H9 (cell line): ENCODE data around the gene SLC13A1. TPM values are rescaled to one million over a fixed set of nuclear protein-coding genes. Genes with fewer than 3 reads are reported as not detected.

ENCODE experiments used
- DNase-seq: peaks from one replicate; pipeline ENCODE4 v3.0.0-alpha.2; 2017
- H2AFZ ChIP-seq: one replicate; pipeline ENCODE4 v1.6.1; 2013; ENCODE audit warnings: mild to moderate bottlenecking, low read length, control low read depth, moderate library complexity
- H2AK5ac ChIP-seq: 2 replicates; pipeline ENCODE4 v1.6.1; 2013; ENCODE audit warnings: low read length, control low read depth, mixed read lengths; ENCODE audit not compliant: insufficient read length
- H2BK120ac ChIP-seq: one replicate; pipeline ENCODE4 v1.6.1; 2013; ENCODE audit warnings: low read depth, mild to moderate bottlenecking, low read length, control low read depth, inconsistent platforms; ENCODE audit not compliant: poor library complexity, severe bottlenecking
- H2BK12ac ChIP-seq: 2 replicates; pipeline ENCODE4 v1.6.1; 2013; ENCODE audit warnings: low read length, control low read depth, mixed read lengths, low read depth; ENCODE audit not compliant: insufficient read length
- H2BK15ac ChIP-seq: 2 replicates; pipeline ENCODE4 v1.6.1; 2013; ENCODE audit warnings: low read depth, low read length, control low read depth
- H2BK20ac ChIP-seq: one replicate; pipeline ENCODE4 v1.6.1; 2013; ENCODE audit warnings: low read depth, mild to moderate bottlenecking, low read length, control low read depth, inconsistent platforms; ENCODE audit not compliant: poor library complexity, severe bottlenecking
- H2BK5ac ChIP-seq: 2 replicates; pipeline ENCODE4 v1.6.1; 2013; ENCODE audit warnings: low read length, control low read depth, mixed read lengths; ENCODE audit not compliant: insufficient read length
- H3K14ac ChIP-seq: 2 replicates; pipeline ENCODE4 v1.6.1; 2013; ENCODE audit warnings: low read length, control low read depth; ENCODE audit not compliant: insufficient read depth
- H3K18ac ChIP-seq: 2 replicates; pipeline ENCODE4 v1.6.1; 2013; ENCODE audit warnings: low read depth, mild to moderate bottlenecking, mixed read lengths, low read length, control low read depth; ENCODE audit not compliant: insufficient read length
- H3K23ac ChIP-seq: 2 replicates; pipeline ENCODE4 v1.6.1; 2013; ENCODE audit warnings: low read length, control low read depth, mixed read lengths, low read depth; ENCODE audit not compliant: insufficient read length
- H3K23me2 ChIP-seq: 2 replicates; pipeline ENCODE4 v1.6.1; 2013; ENCODE audit warnings: low read depth, mild to moderate bottlenecking, mixed read lengths, low read length, control low read depth; ENCODE audit not compliant: insufficient read length, poor library complexity, severe bottlenecking
- H3K27ac ChIP-seq: 2 replicates; pipeline ENCODE4 v1.5.1; 2013; ENCODE audit warnings: low read length, control low read depth, mixed read lengths, low read depth; ENCODE audit not compliant: insufficient read length
- H3K27me3 ChIP-seq: 2 replicates; pipeline ENCODE4 v1.6.1; 2013; ENCODE audit warnings: low read length, control low read depth, inconsistent platforms; ENCODE audit not compliant: insufficient read depth
- H3K4ac ChIP-seq: 2 replicates; pipeline ENCODE4 v1.6.1; 2013; ENCODE audit warnings: low read depth, mild to moderate bottlenecking, control low read depth, inconsistent platforms, low read length, moderate library complexity
- H3K4me1 ChIP-seq: 2 replicates; pipeline ENCODE4 v1.6.1; 2013; ENCODE audit warnings: low read length, control low read depth, inconsistent platforms; ENCODE audit not compliant: insufficient read depth
- H3K4me2 ChIP-seq: 2 replicates; pipeline ENCODE4 v1.6.1; 2013; ENCODE audit warnings: low read length, control low read depth, mixed read lengths; ENCODE audit not compliant: insufficient read length, insufficient read depth
- H3K56ac ChIP-seq: 2 replicates; pipeline ENCODE4 v1.6.1; 2013; ENCODE audit warnings: low read depth, mild to moderate bottlenecking, mixed read lengths, low read length, control low read depth; ENCODE audit not compliant: insufficient read length
- H3K79me1 ChIP-seq: 2 replicates; pipeline ENCODE4 v1.6.1; 2013; ENCODE audit warnings: low read depth, mild to moderate bottlenecking, moderate library complexity, low read length, control low read depth, inconsistent platforms; ENCODE audit not compliant: insufficient read depth, poor library complexity, severe bottlenecking
- H3K79me2 ChIP-seq: 2 replicates; pipeline ENCODE4 v1.6.1; 2013; ENCODE audit warnings: low read length, control low read depth, inconsistent platforms; ENCODE audit not compliant: insufficient read depth
- H3K9ac ChIP-seq: 2 replicates; pipeline ENCODE4 v1.6.1; 2013; ENCODE audit warnings: low read length, control low read depth, mixed read lengths; ENCODE audit not compliant: insufficient read length; ENCODE audit errors: extremely low read depth
- H3K9me3 ChIP-seq: one replicate; pipeline ENCODE4 v1.6.1; 2013; ENCODE audit warnings: low read depth, low read length, inconsistent platforms; ENCODE audit not compliant: control insufficient read depth
- H3T11ph ChIP-seq: one replicate; pipeline ENCODE4 v1.6.1; 2013; ENCODE audit warnings: mild to moderate bottlenecking, low read length, control low read depth, inconsistent platforms
- H4K20me1 ChIP-seq: one replicate; pipeline ENCODE4 v1.6.1; 2013; ENCODE audit not compliant: control insufficient read depth, insufficient read length, insufficient read depth
- H4K5ac ChIP-seq: 2 replicates; pipeline ENCODE4 v1.6.1; 2013; ENCODE audit warnings: low read depth, mild to moderate bottlenecking, mixed read lengths, low read length, control low read depth; ENCODE audit not compliant: insufficient read length
- H4K8ac ChIP-seq: replicated peaks from 2 replicates; pipeline ENCODE4 v1.6.1; 2013; ENCODE audit warnings: low read length, control low read depth, mixed read lengths, low read depth; ENCODE audit not compliant: insufficient read length
- H4K91ac ChIP-seq: 2 replicates; pipeline ENCODE4 v1.6.1; 2013; ENCODE audit warnings: low read depth, mild to moderate bottlenecking, moderate library complexity, mixed read lengths, low read length, control low read depth; ENCODE audit not compliant: insufficient read length
- H3K27ac Mint-ChIP-seq, 3 experiments: 2 replicates in 2 of 3; 3 replicates in 1 of 3; pipeline ENCODE4 v1.8.0; 2020 to 2021; ENCODE audit warnings: mixed read lengths in 3 of 3, mild to moderate bottlenecking in 1 of 3, moderate library complexity in 1 of 3
- H3K27me3 Mint-ChIP-seq: 2 replicates; pipeline ENCODE4 v1.8.0; 2021; ENCODE audit warnings: low read depth, mild to moderate bottlenecking, moderate library complexity, mixed read lengths
- H3K36me3 Mint-ChIP-seq, 3 experiments: 2 replicates in 2 of 3; 3 replicates in 1 of 3; pipeline ENCODE4 v1.8.0; 2020 to 2021; ENCODE audit warnings: low read depth in 3 of 3, mixed read lengths in 3 of 3; ENCODE audit not compliant: insufficient read depth in 1 of 3
- H3K4me1 Mint-ChIP-seq, 2 experiments: 2 replicates each; pipeline ENCODE4 v1.8.0; 2020; ENCODE audit warnings: mixed read lengths in 2 of 2
- H3K4me3 Mint-ChIP-seq, 2 experiments: 2 replicates in 1 of 2; 3 replicates in 1 of 2; pipeline ENCODE4 v1.8.0; 2020 to 2021; ENCODE audit warnings: mild to moderate bottlenecking in 2 of 2, mixed read lengths in 2 of 2, moderate library complexity in 1 of 2
- H3K9me3 Mint-ChIP-seq, 2 experiments: 2 replicates in 1 of 2; 3 replicates in 1 of 2; pipeline ENCODE4 v1.8.0; 2020; ENCODE audit warnings: mild to moderate bottlenecking in 2 of 2, mixed read lengths in 2 of 2, moderate library complexity in 1 of 2
- WGBS: extraction: QIAGEN DNeasy Blood & Tissue Kit; methylation state at CpG from one replicate; pipeline ENCODE4 v1.1.7; 2013; ENCODE audit warnings: missing lambda C conversion rate, low lambda C conversion rate, mixed read lengths; ENCODE audit not compliant: insufficient read length; ENCODE audit errors: extremely low coverage; 5-methylcytosine and 5-hydroxymethylcytosine counted together
- total RNA-seq: library from RNA; stranded (reverse); gene quantifications from 2 replicates; pipeline ENCODE4 v1.2.1, GENCODE V29; 2021
- TF ChIP-seq, protein P1 (sequence below): fragments of 200-600 bp; sonication (generic); conservative IDR thresholded peaks from 3 replicates; pipeline ENCODE4 v1.8.0; 2021; ENCODE audit warnings: antibody characterized with exemption, mild to moderate bottlenecking

SLC13A1 gene
- total RNA-seq, 1 experiment from 2014 or later, result not detected

DNA sequence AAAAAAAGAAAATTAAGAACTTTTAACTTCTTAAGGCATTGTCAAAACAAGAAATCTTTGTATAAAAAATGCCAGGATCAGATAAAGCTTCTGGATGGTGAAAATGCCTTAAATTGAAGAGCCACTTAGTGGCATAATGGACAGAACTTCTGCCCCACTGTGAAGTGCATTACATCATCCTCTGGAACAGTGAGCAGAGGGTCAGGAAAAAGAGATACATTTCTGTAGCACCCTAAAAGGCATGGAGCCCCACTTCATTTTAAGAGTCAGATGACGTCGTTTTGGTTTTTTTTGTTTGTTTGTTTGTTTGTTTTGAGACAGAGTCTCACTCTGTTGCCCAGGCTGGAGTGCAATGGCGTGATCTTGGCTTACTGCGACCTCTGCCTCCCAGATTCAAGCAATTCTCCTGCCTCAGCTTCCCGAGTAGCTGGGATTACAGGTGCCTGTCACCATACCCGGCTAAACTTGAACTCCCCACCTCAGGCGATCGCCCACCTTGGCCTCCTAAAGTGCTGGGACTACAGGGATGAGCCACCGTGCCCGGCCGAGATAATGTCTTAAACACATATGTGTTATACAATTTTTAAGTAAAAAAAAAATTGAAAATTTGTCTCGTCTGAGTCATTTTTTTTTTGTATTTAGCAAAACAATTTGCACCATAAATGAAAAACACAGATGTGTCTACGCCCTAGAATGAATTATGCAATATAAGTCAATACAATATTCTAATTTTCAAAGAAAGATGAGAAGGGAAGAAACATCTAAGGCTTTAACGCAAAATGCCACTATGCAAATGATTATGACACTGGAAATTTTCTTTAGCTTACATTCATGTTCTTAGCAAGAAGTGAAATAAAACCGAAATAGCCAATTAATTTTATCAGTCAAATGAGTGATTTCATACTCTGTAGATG lies 29.2 kb downstream of the SLC13A1 start:
- Histone ChIP-seq H4K5ac (no peak overlapping the region), H2BK5ac (no peak overlapping the region), H3K9ac (no peak overlapping the region), H3K79me1 (no peaks in the 10 kb centered on the region), H2AK5ac (no peak overlapping the region), H3K4ac (no peak overlapping the region), H2BK12ac (no peak overlapping the region), H3K56ac (no peak overlapping the region), H3K9me3 (no peaks in the 10 kb centered on the region), H3K79me2 (no peaks in the 10 kb centered on the region), H3K23ac (no peak overlapping the region), H2AFZ (no peak overlapping the region), H4K91ac (no peak overlapping the region), H3K4me2 (no peak overlapping the region), H2BK20ac (no peak overlapping the region), H3K23me2 (no peaks in the 10 kb centered on the region), H4K20me1 (no peaks in the 10 kb centered on the region), H2BK15ac (no peak overlapping the region), H3K4me1 (no peaks in the 10 kb centered on the region), H4K8ac (no peak overlapping the region), H2BK120ac (no peak overlapping the region), H3K14ac (no peak overlapping the region), H3K27me3 (no peaks in the 10 kb centered on the region), H3T11ph (no peak overlapping the region), H3K27ac (no peak overlapping the region), H3K18ac (no peak overlapping the region)
- H3K27me3 Mint-ChIP-seq, result no peaks in the 10 kb centered on the region
- DNase-seq, result no peak
- H3K9me3 Mint-ChIP-seq, result no peaks in the 10 kb centered on the region
- no CpG with 5 or more reads among the region's 15 CpGs for WGBS
- no peaks in the 10 kb centered on the region for H3K36me3 Mint-ChIP-seq
- TF ChIP-seq, protein P1, sequence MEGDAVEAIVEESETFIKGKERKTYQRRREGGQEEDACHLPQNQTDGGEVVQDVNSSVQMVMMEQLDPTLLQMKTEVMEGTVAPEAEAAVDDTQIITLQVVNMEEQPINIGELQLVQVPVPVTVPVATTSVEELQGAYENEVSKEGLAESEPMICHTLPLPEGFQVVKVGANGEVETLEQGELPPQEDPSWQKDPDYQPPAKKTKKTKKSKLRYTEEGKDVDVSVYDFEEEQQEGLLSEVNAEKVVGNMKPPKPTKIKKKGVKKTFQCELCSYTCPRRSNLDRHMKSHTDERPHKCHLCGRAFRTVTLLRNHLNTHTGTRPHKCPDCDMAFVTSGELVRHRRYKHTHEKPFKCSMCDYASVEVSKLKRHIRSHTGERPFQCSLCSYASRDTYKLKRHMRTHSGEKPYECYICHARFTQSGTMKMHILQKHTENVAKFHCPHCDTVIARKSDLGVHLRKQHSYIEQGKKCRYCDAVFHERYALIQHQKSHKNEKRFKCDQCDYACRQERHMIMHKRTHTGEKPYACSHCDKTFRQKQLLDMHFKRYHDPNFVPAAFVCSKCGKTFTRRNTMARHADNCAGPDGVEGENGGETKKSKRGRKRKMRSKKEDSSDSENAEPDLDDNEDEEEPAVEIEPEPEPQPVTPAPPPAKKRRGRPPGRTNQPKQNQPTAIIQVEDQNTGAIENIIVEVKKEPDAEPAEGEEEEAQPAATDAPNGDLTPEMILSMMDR, result no peak
- no peaks in the 10 kb centered on the region for H3K4me1 Mint-ChIP-seq
- peak overlapping the region in 1 of 3 experiments; percentile 12; a peak in 2 of 7 replicates for H3K27ac Mint-ChIP-seq
- no peak overlapping the region for H3K4me3 Mint-ChIP-seq
